K562 (cell line): ENCODE results near the gene RNF115. TPM values are rescaled to one million over a fixed set of nuclear protein-coding genes. Genes with fewer than 3 reads are reported as not detected.

ENCODE experiments used
- ATAC-seq: fragments of 200-7000 bp; cut with Tn5 transposase; 3 replicates; pipeline ENCODE4 v1.9.1; 2020; ENCODE audit warnings: moderate library complexity
- BruUV-seq: library from RNA; stranded (reverse); fragments of 400-500 nt; replicated peaks from 2 replicates; lab custom pipeline; 2021; lab: Mats Ljungman, UMichigan
- CTCF ChIA-PET: fragments of 300-600 bp; formaldehyde crosslinking; extraction: SDS; loops from one replicate; lab custom pipeline; 2021; ENCODE audit warnings: low intra/inter-chr PET ratio; lab: Yijun Ruan, JAX
- POLR2A ChIA-PET: fragments of 300-600, 350-650 bp; sonication (Branson Sonifier 250); formaldehyde crosslinking; extraction: SDS; loops from one replicate; lab custom pipeline; 2021; ENCODE audit warnings: antibody characterized with exemption, inconsistent platforms; lab: Yijun Ruan, JAX
- DNase-seq, 4 experiments: peaks; one replicate each; pipeline versions ENCODE4 v3.0.0 to v3.0.0-alpha.2; 2011 to 2018; ENCODE audit warnings: low spot score in 3 of 4, mixed read lengths in 3 of 4; ENCODE audit errors: extremely low read depth in 1 of 4
- FAIRE-seq: peaks from 2 replicates; lab custom pipeline; 2011; peaks lifted over from hg19 to GRCh38; lab: Jason Lieb, UNC
- H2AFZ ChIP-seq: 2 replicates; pipeline ENCODE4 v1.6.0; 2011; ENCODE audit warnings: low read depth, low read length, control low read depth, inconsistent platforms
- H3K27ac ChIP-seq: fragments of 200-600 bp; 3 replicates; pipeline ENCODE4 v1.8.0; 2011; ENCODE audit warnings: low read depth, mild to moderate bottlenecking, control low read depth, inconsistent platforms, low read length, moderate library complexity, mixed read lengths; ENCODE audit errors: extremely low read depth
- H3K27me3 ChIP-seq, 2 experiments: fragments of 300-600 bp in 1 of 2; 2 replicates in 1 of 2; 3 replicates in 1 of 2; pipeline versions ENCODE4 v1.6.0 to v1.8.0; 2011; ENCODE audit warnings: inconsistent platforms in 2 of 2, low read length in 2 of 2, mild to moderate bottlenecking in 1 of 2, mixed read lengths in 1 of 2, moderate library complexity in 1 of 2; ENCODE audit not compliant: control insufficient read depth in 2 of 2, insufficient read depth in 2 of 2
- H3K36me3 ChIP-seq: fragments of 300-600 bp; 3 replicates; pipeline ENCODE4 v1.8.0; 2011; ENCODE audit warnings: mild to moderate bottlenecking, low read length, inconsistent platforms; ENCODE audit not compliant: control insufficient read depth, insufficient read depth
- H3K4me1 ChIP-seq, 2 experiments: fragments of 200-600 bp in 1 of 2; replicated peaks in 1 of 2; 2 replicates in 1 of 2; 3 replicates in 1 of 2; pipeline versions ENCODE4 v1.5.1 to v1.8.0; 2011; ENCODE audit warnings: inconsistent platforms in 2 of 2, low read length in 2 of 2, mild to moderate bottlenecking in 1 of 2, mixed read lengths in 1 of 2, moderate library complexity in 1 of 2; ENCODE audit not compliant: control insufficient read depth in 2 of 2, insufficient read depth in 2 of 2
- H3K4me2 ChIP-seq: 2 replicates; pipeline ENCODE4 v1.6.1; 2011; ENCODE audit warnings: low read length, control low read depth, inconsistent platforms, mixed read lengths; ENCODE audit not compliant: insufficient read depth
- H3K4me3 ChIP-seq: fragments of 200-600 bp; sonication (generic), shearing (Covaris generic); 2 replicates; pipeline ENCODE4 v1.5.1; 2016; ENCODE audit warnings: control low read depth, inconsistent platforms
- H3K79me2 ChIP-seq: fragments of 200-600 bp; 3 replicates; pipeline ENCODE4 v1.8.0; 2011; ENCODE audit warnings: low read length, inconsistent platforms; ENCODE audit not compliant: control insufficient read depth, insufficient read depth
- H3K9ac ChIP-seq, 2 experiments: 2 replicates each; pipeline versions ENCODE4 v1.6.0 to v1.6.1; 2011; ENCODE audit warnings: low read depth in 2 of 2, low read length in 2 of 2, control low read depth in 1 of 2, inconsistent platforms in 1 of 2, mild to moderate bottlenecking in 1 of 2, mixed read lengths in 1 of 2; ENCODE audit not compliant: insufficient read depth in 1 of 2
- H3K9me1 ChIP-seq: one replicate; pipeline ENCODE4 v1.6.0; 2011; ENCODE audit warnings: inconsistent platforms, mild to moderate bottlenecking, low read length, moderate library complexity; ENCODE audit not compliant: control insufficient read depth, insufficient read depth
- H3K9me3 ChIP-seq: replicated peaks from 2 replicates; pipeline ENCODE4 v1.5.1; 2011; ENCODE audit warnings: low read depth, low read length, inconsistent platforms; ENCODE audit not compliant: control insufficient read depth, insufficient read depth
- H4K20me1 ChIP-seq: replicated peaks from 2 replicates; pipeline ENCODE4 v1.6.1; 2011; ENCODE audit warnings: low read length, inconsistent platforms, mixed read lengths; ENCODE audit not compliant: control insufficient read depth, insufficient read depth
- DEAF1 ChIP-seq: fragments of 450-650 bp; formaldehyde crosslinking; IDR thresholded peaks from 2 replicates; pipeline ENCODE4 v1.4.0; 2020; ENCODE audit warnings: mild to moderate bottlenecking, moderate library complexity
- FOXK2 ChIP-seq, 2 experiments: fragments of 450-650 bp; IDR thresholded peaks in 1 of 2; conservative IDR thresholded peaks in 1 of 2; 2 replicates each; pipeline ENCODE4 v1.6.1; 2016; ENCODE audit warnings: low read depth in 2 of 2, mild to moderate bottlenecking in 1 of 2
- FOXO4 ChIP-seq: fragments of 450-650 bp; formaldehyde crosslinking; IDR thresholded peaks from 2 replicates; pipeline ENCODE4 v1.4.0; 2020; ENCODE audit warnings: mild to moderate bottlenecking, moderate library complexity
- FOXP1 ChIP-seq: sonication (generic); formaldehyde crosslinking; IDR thresholded peaks from 2 replicates; pipeline ENCODE4 v1.8.0; 2022; ENCODE audit warnings: mild to moderate bottlenecking, missing genetic modification reagents
- MAFK ChIP-seq: IDR thresholded peaks from 2 replicates; pipeline ENCODE4 v1.6.1; 2011; ENCODE audit warnings: low read length, improper control_type of control experiment
- SAFB ChIP-seq: fragments of 200-400 bp; formaldehyde crosslinking; IDR thresholded peaks from 2 replicates; pipeline ENCODE4 v1.6.1; 2017; ENCODE audit warnings: low read depth, low read length, borderline replicate concordance
- TCF7 ChIP-seq: sonication (generic); IDR thresholded peaks from 2 replicates; pipeline ENCODE4 v1.6.1; 2016; ENCODE audit warnings: antibody characterized with exemption, borderline replicate concordance
- ZNF121 ChIP-seq: sonication (generic); formaldehyde crosslinking; conservative IDR thresholded peaks from 2 replicates; pipeline ENCODE4 v1.8.0; 2022; ENCODE audit warnings: missing genetic modification reagents
- WGBS: fragments of 100-300 bp; shearing (Covaris generic); methylation state at CpG from one replicate; pipeline ENCODE4 v1.1.6; 2016; ENCODE audit warnings: low coverage, mixed read lengths; ENCODE audit not compliant: insufficient coverage; ENCODE audit errors: missing lambda C conversion rate; 5-methylcytosine and 5-hydroxymethylcytosine counted together
- in situ Hi-C: fragments of 300-500 bp; cut with MboI; formaldehyde crosslinking; loops from 4 replicates; pipeline ENCODE4 v1.15.0; 2018; ENCODE audit warnings: inconsistent platforms, mixed read lengths
- intact Hi-C: fragments of 100-400 bp; cut with micrococcal nuclease; formaldehyde crosslinking; loops from 2 replicates; pipeline ENCODE4 v1.14.2; 2022
- polyA plus RNA-seq, 8 experiments: library from polyadenylated mRNA; depleted of rRNA in 4 of 8; stranded (reverse) in 5 of 8; unstranded in 3 of 8; fragments of >200 nt; fragmentation: Nextera tagmentation in 2 of 8; fragmentation: Illumina TruSeq in 1 of 8; extraction: Ambion mirVana in 2 of 8; extraction: Trizol in 1 of 8; gene quantifications; 2 replicates each; pipeline versions ENCODE4 v1.2.1 to v1.2.3, GENCODE V29; 2011 to 2014; ENCODE audit warnings: inconsistent platforms in 1 of 8, missing spikeins in 1 of 8
- total RNA-seq, 7 experiments: library from RNA; depleted of rRNA in 6 of 7; stranded (reverse); fragments of >200 nt in 6 of 7; fragmentation: Illumina TruSeq in 2 of 7; extraction: Trizol in 2 of 7; gene quantifications; 2 replicates each; pipeline versions ENCODE4 v1.2.1 to v1.2.3, GENCODE V29; 2011 to 2021; ENCODE audit warnings: low replicate concordance in 1 of 7
- TF ChIP-seq, protein P1 (sequence below), 2 experiments: IDR thresholded peaks; 2 replicates each; pipeline ENCODE4 v1.6.1; 2011; ENCODE audit warnings: borderline replicate concordance in 1 of 2, control low read depth in 1 of 2, low read depth in 1 of 2, low read length in 1 of 2, mild to moderate bottlenecking in 1 of 2, mixed read lengths in 1 of 2, moderate library complexity in 1 of 2; ENCODE audit not compliant: insufficient read depth in 1 of 2, insufficient read length in 1 of 2, poor library complexity in 1 of 2, severe bottlenecking in 1 of 2; ENCODE audit errors: extremely low read depth in 1 of 2

RNF115 gene
- total and polyA plus RNA-seq, 9 of the 15 experiments (the other 6 are each of a cell fraction or from before 2014, with no cell fraction given), result 1.9 to 14.3 (median 9.5) TPM

DNA sequence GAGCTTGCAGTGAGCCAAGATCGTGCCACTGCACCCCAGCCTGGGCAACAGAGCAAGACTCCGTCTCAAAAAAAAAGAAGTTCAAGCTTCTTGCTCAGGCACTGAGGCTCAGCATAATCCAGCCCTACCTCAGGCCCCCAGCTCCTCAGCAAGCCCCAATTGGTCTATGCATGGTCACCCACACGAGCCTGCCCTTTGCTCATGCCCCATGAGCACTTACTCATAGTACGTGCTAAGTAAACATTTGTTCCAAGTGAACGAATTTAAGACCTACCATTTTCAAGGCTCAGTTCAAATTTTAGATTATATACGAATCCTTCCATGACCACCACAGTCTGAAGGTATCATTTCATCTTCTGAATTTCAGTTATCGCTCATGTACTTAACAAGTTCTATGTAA lies 121.1 kb downstream of the RNF115 start:
- H3K79me2 ChIP-seq, result no peaks in the 10 kb centered on the region
- POLR2A ChIA-PET, result no interaction called here
- FAIRE-seq, result no peak
- intact Hi-C loops, result no loop called here
- in situ Hi-C loops, result no loop called here
- H3K4me1 ChIP-seq, result peaks cover 0 to 6% of the 10 kb centered on the region in 2 experiments; a peak in 2 of 5 replicates
- no peak overlapping the region for H3K27ac ChIP-seq
- H3K27me3 ChIP-seq, result peaks cover 11 to 18% of the 10 kb centered on the region in 2 experiments; a peak in 4 of 5 replicates
- no peak for DNase-seq
- WGBS, result 23% methylated on average over 7 of the region's 7 CpGs
- no peak for ATAC-seq
- H3K4me3 ChIP-seq, result no peak overlapping the region
- H3K4me2 ChIP-seq, result no peak overlapping the region
- H3K9ac ChIP-seq, result no peak overlapping the region
- no TSS peak for BruUV-seq
- no peaks in the 10 kb centered on the region for H3K9me3 ChIP-seq
- 0 out of 2 replicates have a peak, but pooled peaks cover 4% of the 10 kb centered on the region for H4K20me1 ChIP-seq
- no peaks in the 10 kb centered on the region for H3K36me3 ChIP-seq
- peak; percentile 40 for TF ChIP-seq ZNF121 (CRISPR knock-in tag)
- TF ChIP-seq DEAF1 (CRISPR knock-in tag), result no peak
- CTCF ChIA-PET, result no interaction called here
- H3K9me1 ChIP-seq, result no peaks in the 10 kb centered on the region
- no peak overlapping the region for H2AFZ ChIP-seq

DNA sequence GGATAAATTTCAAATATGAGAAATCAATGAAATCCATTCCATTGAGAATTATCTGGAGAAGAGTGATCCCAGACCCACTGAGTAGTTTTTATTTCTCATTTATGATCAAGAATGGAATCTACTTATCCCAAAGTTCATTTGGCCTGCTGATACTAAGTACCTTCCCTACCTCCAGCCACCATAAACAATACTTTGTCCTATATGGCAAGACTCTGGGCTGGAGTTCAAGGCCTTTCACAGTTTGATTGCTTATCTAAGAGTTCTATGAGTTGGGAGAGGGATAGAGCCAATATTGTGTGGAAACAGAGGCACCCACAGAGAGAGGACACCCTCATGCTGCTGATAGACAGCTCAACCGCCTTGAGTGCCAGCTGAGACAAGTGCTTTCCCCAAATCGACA lies 121.8 kb downstream of the RNF115 start:
- no peak overlapping the region for H3K9ac ChIP-seq
- no peaks in the 10 kb centered on the region for H3K79me2 ChIP-seq
- H3K36me3 ChIP-seq, result no peaks in the 10 kb centered on the region
- no peak overlapping the region for H3K4me3 ChIP-seq
- DNase-seq (no peak), FAIRE-seq (no peak)
- no peak overlapping the region for H3K4me2 ChIP-seq
- no peak overlapping the region for H2AFZ ChIP-seq
- no peak overlapping the region for H3K27ac ChIP-seq
- intact Hi-C loops, result no loop called here
- H3K9me1 ChIP-seq, result no peaks in the 10 kb centered on the region
- H4K20me1 ChIP-seq, result no peaks in the 10 kb centered on the region
- CTCF ChIA-PET, result no interaction called here
- peaks cover 3 to 12% of the 10 kb centered on the region in 2 experiments; a peak in 3 of 5 replicates for H3K27me3 ChIP-seq
- H3K4me1 ChIP-seq, result peaks cover 0 to 6% of the 10 kb centered on the region in 2 experiments; a peak in 2 of 5 replicates
- no peak for TF ChIP-seq FOXO4 (CRISPR knock-in tag)
- no peak for TF ChIP-seq SAFB
- TF ChIP-seq, protein P1, sequence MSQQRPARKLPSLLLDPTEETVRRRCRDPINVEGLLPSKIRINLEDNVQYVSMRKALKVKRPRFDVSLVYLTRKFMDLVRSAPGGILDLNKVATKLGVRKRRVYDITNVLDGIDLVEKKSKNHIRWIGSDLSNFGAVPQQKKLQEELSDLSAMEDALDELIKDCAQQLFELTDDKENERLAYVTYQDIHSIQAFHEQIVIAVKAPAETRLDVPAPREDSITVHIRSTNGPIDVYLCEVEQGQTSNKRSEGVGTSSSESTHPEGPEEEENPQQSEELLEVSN (IDR thresholded peaks at IDR 0.05; ENCODE audit: borderline replicate concordance in 1 of 2, extremely low read depth in 1 of 2, insufficient read depth in 1 of 2, insufficient read length in 1 of 2, low read depth in 1 of 2, low read length in 1 of 2, poor library complexity in 1 of 2, severe bottlenecking in 1 of 2), result no peak
- TF ChIP-seq MAFK, result no peak
- no peak for TF ChIP-seq FOXK2 (conservative IDR thresholded peaks at IDR 0.05 in 1 of 2, IDR thresholded peaks at IDR 0.05 in 1 of 2; ENCODE audit: low read depth in 2 of 2)
- TF ChIP-seq TCF7, result no peak
- no peak for TF ChIP-seq FOXP1 (CRISPR knock-in tag)
- TF ChIP-seq, all 486 proteins: peak for 0
- 8% methylated on average over 2 of the region's 2 CpGs for WGBS
- BruUV-seq, result no TSS peak
- POLR2A ChIA-PET, result interaction anchor here (1.2 kb wide), 1 partner anchor 9 kb away, joined by 3 read pairs; no protein-coding TSS in a partner anchor
- in situ Hi-C loops, result no loop called here
- ATAC-seq, result no peak
- no peaks in the 10 kb centered on the region for H3K9me3 ChIP-seq
